ENCODE measurements around the gene PIK3IP1. TPM values are rescaled to one million over a fixed set of nuclear protein-coding genes. Genes with fewer than 3 reads are reported as not detected.
A peak's percentile ranks its signal among the peaks of the same experiment; 100 is the strongest.

PIK3IP1 gene, protein sequence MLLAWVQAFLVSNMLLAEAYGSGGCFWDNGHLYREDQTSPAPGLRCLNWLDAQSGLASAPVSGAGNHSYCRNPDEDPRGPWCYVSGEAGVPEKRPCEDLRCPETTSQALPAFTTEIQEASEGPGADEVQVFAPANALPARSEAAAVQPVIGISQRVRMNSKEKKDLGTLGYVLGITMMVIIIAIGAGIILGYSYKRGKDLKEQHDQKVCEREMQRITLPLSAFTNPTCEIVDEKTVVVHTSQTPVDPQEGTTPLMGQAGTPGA
- 13.4 TPM for total RNA-seq (ENCODE audit: unreplicated experiment)
- long read RNA-seq, transcript PIK3IP1-201 (6 exons, 2,467 nt), result major isoform, 25 of 28 reads
- long read RNA-seq, partial matches to known transcripts, result 1 of 28 reads
- long read RNA-seq, other reads (novel, unspliced or antisense), result 1 of 28 reads

DNA sequence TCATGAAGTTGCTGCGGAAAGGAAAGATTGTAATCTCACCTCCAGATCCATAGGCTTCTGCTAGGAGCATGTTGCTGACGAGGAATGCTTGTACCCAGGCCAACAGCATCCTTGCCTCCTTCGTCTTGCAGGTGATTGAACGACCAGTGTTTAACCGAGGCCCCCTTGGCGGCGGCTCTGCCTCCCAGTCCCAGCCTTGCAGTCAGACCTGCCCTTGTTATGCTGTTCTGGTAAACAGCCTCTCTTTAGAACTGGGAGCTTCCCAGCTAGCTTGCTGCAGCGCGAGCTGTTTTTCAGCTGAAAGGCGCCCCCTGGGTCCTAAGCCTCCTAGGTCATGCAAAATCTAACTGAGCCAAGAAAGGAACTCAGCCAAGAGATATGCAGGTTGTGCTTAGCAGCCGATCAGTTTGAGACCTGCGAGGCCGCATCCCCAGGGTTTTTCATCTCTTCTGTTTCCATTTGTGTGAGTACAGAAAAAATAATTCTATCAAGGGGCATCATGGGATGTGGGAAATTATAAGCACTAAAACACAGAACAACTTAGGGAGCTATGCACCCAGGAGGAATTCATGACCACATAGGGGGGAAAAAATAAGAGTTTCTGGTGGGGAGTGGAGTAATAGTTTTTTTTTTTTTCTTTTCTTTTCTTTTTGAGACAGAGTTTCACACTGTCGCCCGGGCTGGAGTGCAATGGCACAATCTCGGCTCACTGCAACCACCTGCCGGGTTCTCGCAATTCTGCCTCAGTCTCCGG, at the start of gene PIK3IP1:
Gene PIK3IP1, minus strand, starts transcription at position 253 of the 754 bp plus-strand sequence. Its CDS starts 144 bp downstream, at position 109.
- peaks cover 5% of the 10 kb centered on the region for H3K36me3 Mint-ChIP-seq (ENCODE audit: low read depth, unreplicated experiment)
- H3K4me1 Mint-ChIP-seq (ENCODE audit: unreplicated experiment), result peaks cover 50% of the 10 kb centered on the region
- TF ChIP-seq, protein P1, sequence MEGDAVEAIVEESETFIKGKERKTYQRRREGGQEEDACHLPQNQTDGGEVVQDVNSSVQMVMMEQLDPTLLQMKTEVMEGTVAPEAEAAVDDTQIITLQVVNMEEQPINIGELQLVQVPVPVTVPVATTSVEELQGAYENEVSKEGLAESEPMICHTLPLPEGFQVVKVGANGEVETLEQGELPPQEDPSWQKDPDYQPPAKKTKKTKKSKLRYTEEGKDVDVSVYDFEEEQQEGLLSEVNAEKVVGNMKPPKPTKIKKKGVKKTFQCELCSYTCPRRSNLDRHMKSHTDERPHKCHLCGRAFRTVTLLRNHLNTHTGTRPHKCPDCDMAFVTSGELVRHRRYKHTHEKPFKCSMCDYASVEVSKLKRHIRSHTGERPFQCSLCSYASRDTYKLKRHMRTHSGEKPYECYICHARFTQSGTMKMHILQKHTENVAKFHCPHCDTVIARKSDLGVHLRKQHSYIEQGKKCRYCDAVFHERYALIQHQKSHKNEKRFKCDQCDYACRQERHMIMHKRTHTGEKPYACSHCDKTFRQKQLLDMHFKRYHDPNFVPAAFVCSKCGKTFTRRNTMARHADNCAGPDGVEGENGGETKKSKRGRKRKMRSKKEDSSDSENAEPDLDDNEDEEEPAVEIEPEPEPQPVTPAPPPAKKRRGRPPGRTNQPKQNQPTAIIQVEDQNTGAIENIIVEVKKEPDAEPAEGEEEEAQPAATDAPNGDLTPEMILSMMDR (IDR thresholded peaks at IDR 0.05; ENCODE audit: unreplicated experiment), result no peak
- DNase-seq (ENCODE audit: low spot score), result peak; percentile 79
- no peaks in the 10 kb centered on the region for H3K9me3 Mint-ChIP-seq (ENCODE audit: unreplicated experiment)
- peak within 1 kb of the TSS; percentile 97 for H3K4me3 Mint-ChIP-seq (ENCODE audit: unreplicated experiment)
- peaks cover 6% of the 10 kb centered on the region for H3K27me3 Mint-ChIP-seq (ENCODE audit: unreplicated experiment)
- H3K27ac Mint-ChIP-seq (ENCODE audit: unreplicated experiment), result peak within 1 kb of the TSS; percentile 80

DNA sequence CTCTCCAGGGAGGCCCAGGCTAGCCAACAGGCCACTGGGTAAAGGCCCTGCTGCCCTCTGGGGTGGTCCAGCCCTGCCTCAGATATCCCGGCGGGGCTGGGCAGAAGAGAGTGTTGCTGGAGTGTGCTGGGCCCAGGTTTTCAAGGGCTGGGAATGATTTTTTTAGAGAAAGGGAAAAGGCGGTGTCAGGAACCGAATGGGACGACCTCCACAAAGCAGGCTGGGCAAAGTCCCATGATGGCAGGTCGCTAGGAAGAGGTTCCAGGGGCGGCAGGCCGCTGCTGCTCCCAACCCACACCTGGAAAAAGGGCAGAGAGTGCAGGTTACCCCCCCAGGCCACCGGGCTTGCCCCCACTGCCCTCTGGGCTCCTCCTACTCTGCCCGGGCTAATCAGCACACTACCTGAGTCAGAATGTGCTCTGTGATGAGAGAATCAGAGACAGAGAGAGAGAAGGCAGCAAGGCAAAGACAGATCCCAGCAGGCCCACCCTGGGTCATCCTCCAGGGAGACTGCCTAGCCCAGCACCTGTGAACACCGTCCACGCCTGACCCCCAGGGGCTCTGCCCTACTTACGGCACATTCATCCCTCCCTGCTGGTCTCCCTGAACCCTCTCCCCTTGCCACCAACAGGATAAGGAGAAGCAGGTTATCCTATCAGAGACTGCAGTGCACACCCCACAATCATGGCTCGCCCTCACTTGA, 49.2 kb upstream of the PIK3IP1 start:
- TF ChIP-seq, protein P1 (IDR thresholded peaks at IDR 0.05; ENCODE audit: unreplicated experiment), result no peak
- peaks cover 46% of the 10 kb centered on the region for H3K4me1 Mint-ChIP-seq (ENCODE audit: unreplicated experiment)
- DNase-seq (ENCODE audit: low spot score), result no peak
- H3K9me3 Mint-ChIP-seq (ENCODE audit: unreplicated experiment), result no peaks in the 10 kb centered on the region
- peak overlapping the region; percentile 84 for H3K27ac Mint-ChIP-seq (ENCODE audit: unreplicated experiment)
- H3K4me3 Mint-ChIP-seq (ENCODE audit: unreplicated experiment), result peak overlapping the region; percentile 89
- peaks cover 32% of the 10 kb centered on the region for H3K36me3 Mint-ChIP-seq (ENCODE audit: low read depth, unreplicated experiment)
- peaks cover 14% of the 10 kb centered on the region for H3K27me3 Mint-ChIP-seq (ENCODE audit: unreplicated experiment)

DNA sequence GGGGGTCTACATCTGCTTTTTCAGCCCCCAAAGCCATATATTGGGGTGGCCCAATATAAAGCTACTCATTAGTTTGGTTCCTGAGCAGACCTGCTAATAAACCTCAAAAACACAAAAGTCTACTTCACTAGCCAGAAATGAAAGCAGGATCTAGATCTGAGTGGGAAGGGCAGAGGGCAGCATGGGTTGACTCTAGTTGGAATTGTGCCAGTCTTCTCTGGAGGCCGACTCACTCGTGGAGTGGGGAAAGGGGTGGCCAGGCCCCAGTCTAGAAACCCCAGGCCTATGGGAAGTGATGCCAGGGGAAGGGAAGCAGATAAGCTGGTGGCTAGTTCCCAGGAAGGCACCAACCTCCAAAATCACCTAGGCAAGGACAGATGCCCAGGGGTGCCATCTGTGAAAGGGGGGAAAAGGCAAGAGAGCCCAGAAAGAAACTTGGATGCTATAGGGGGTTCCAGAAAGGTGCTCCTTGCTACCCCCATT, 48.5 kb upstream of the PIK3IP1 start:
- Mint-ChIP-seq H3K36me3 (ENCODE audit: low read depth, unreplicated experiment) (peaks cover 36% of the 10 kb centered on the region), H3K27ac (ENCODE audit: unreplicated experiment) (peak overlapping the region; percentile 64), H3K27me3 (ENCODE audit: unreplicated experiment) (peaks cover 14% of the 10 kb centered on the region), H3K4me1 (ENCODE audit: unreplicated experiment) (peaks cover 46% of the 10 kb centered on the region), H3K4me3 (ENCODE audit: unreplicated experiment) (peak overlapping the region; percentile 51), H3K9me3 (ENCODE audit: unreplicated experiment) (no peaks in the 10 kb centered on the region)
- TF ChIP-seq, protein P1 (IDR thresholded peaks at IDR 0.05; ENCODE audit: unreplicated experiment), result no peak
- DNase-seq (ENCODE audit: low spot score), result no peak

DNA sequence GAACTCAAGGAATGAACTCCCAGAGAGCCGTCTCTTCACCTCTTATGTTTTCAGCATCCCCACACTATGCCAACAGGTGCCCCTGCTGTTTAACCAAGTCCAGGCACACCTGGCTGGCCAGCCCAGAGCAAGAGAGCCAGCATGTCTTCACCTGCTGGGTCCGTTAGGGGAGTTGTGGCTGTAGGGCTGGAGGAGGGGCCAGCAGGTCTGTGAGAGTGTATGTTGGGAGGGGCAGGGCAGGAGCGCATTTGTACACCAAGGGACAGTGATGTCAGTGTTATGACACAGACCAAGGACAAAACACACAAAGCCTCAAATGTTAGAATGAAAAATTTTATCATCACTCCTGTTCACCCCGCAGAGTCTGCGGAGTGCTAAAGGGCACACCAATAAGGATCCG, 48.1 kb upstream of the PIK3IP1 start:
- DNase-seq (ENCODE audit: low spot score), result no peak
- peak overlapping the region; percentile 51 for H3K4me3 Mint-ChIP-seq (ENCODE audit: unreplicated experiment)
- TF ChIP-seq, protein P1 (IDR thresholded peaks at IDR 0.05; ENCODE audit: unreplicated experiment), result no peak
- peak overlapping the region; percentile 64 for H3K27ac Mint-ChIP-seq (ENCODE audit: unreplicated experiment)
- peaks cover 41% of the 10 kb centered on the region for H3K36me3 Mint-ChIP-seq (ENCODE audit: low read depth, unreplicated experiment)
- no peaks in the 10 kb centered on the region for H3K9me3 Mint-ChIP-seq (ENCODE audit: unreplicated experiment)
- H3K27me3 Mint-ChIP-seq (ENCODE audit: unreplicated experiment), result peaks cover 14% of the 10 kb centered on the region
- peaks cover 46% of the 10 kb centered on the region for H3K4me1 Mint-ChIP-seq (ENCODE audit: unreplicated experiment)

Data from endothelial cell (in vitro differentiated cells).